HG03378 (cell line): Measurements from ENCODE around the gene EFNA2.

ENCODE experiments used
- ATAC-seq: cut with Tn5 transposase; IDR thresholded peaks from one replicate; pipeline ENCODE4 v1.9.1; 2021; ENCODE audit warnings: mild to moderate bottlenecking, moderate library complexity; ENCODE audit not compliant: unreplicated experiment

EFNA2 gene

GRCh38 chr19:1248786-1249297 lies 36.8 kb upstream of the EFNA2 start:
- ATAC-seq = no peak

GRCh38 chr19:1249298-1249989 lies 36.2 kb upstream of the EFNA2 start:
- ATAC-seq = peak; percentile 34

GRCh38 chr19:1249990-1250436 lies 35.7 kb upstream of the EFNA2 start:
- no peak for ATAC-seq

- ATAC-seq = no peak
Measured at GRCh38 chr19:1250437-1251260, 35.0 kb upstream of the EFNA2 start.

GRCh38 chr19:1251330-1252220 lies 34.1 kb upstream of the EFNA2 start:
- ATAC-seq = no peak

- no peak for ATAC-seq
Measured at GRCh38 chr19:1252221-1252820, 33.4 kb upstream of the EFNA2 start.

GRCh38 chr19:1252821-1253513 lies 32.7 kb upstream of the EFNA2 start:
- ATAC-seq = no peak

GRCh38 chr19:1253514-1254080 lies 32.1 kb upstream of the EFNA2 start:
- no peak for ATAC-seq

- no peak for ATAC-seq
Measured at GRCh38 chr19:1254081-1254527, 31.6 kb upstream of the EFNA2 start.

- no peak for ATAC-seq
Measured at GRCh38 chr19:1254530-1255185, 31.0 kb upstream of the EFNA2 start.

GRCh38 chr19:1255186-1256161 lies 30.2 kb upstream of the EFNA2 start:
- no peak for ATAC-seq

- ATAC-seq = no peak
Measured at GRCh38 chr19:1256646-1257474, 28.8 kb upstream of the EFNA2 start.

- no peak for ATAC-seq
Measured at GRCh38 chr19:1257475-1258162, 28.1 kb upstream of the EFNA2 start.

GRCh38 chr19:1258163-1258492 lies 27.5 kb upstream of the EFNA2 start:
- no peak for ATAC-seq

- no peak for ATAC-seq
Measured at GRCh38 chr19:1258707-1259205, 26.9 kb upstream of the EFNA2 start.

- ATAC-seq = peak; percentile 30
Measured at GRCh38 chr19:1259206-1259875, 26.3 kb upstream of the EFNA2 start.
